Inflammatory macrophage (primary cell): ENCODE measurements around the gene EPN3.
A peak's percentile ranks its signal among the peaks of the same experiment; 100 is the strongest.

Source experiments
- DNase-seq, 2 donors: peaks; one replicate each; pipeline ENCODE4 v3.0.0-alpha.2; 2020 to 2022
- total RNA-seq, 18 experiments: gene quantifications; one replicate each; lab custom pipeline; 2026; ENCODE audit warnings: mixed read lengths in 6 of 18, inconsistent platforms in 2 of 18; lab: John Stamatoyannopoulos, UW

Gene EPN3
- total RNA-seq, result 0 to 0.26 (median 0) reads per million in 18 experiments

DNA sequence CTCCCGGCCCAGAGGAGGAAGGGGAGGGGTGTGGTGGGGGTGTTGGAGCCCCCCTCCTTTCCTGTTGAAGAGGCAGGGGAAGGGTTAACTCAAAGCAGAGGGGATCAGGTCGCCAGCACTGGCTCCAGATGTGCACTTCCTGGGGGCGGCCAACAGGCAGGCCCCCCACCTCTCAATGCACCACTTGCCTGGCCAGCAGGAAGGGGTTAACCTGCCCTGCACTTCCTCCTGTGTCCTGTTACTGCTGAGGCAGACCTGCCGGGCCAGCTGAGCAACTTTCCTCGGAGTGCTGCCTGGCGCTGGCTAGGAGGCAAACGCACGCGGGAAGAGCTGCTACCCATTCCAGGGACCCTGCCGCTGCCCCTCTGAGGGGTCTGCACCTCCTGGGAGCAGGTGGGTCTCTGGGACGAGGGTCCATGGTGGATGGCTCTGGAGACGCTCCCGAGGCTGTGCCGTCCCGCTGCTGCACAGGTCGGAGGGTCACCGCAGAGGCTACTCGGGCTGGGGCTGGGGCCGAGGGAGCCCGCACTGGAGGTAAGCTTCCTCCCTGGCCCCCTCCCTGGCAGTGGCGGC lies at the start of gene EPN3:
Gene EPN3 (plus strand): TSS at position 284 of the 573 bp plus-strand sequence. CDS start 3,822 bp downstream, outside the sequence.
- DNase-seq, result no peak

DNA sequence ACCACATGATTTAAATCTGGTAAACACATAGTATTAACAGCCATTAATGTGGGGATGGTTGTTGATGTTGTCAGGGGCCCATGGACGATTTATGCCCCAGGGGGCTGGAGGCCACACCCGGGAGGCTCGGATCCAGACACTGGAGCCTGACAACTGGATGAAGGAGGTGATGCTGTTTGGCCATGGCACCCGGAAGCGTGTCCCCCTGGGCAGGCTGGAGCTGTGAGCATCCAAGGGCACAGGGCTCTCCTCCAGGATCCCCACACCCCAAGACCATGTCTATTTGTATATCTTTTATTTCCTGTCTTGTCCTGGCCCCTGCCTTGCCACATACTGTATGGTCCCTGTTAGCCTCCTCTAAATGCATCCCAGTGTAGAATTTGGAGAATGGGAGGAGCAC lies 49.3 kb upstream of the EPN3 start:
- DNase-seq, result no peak

DNA sequence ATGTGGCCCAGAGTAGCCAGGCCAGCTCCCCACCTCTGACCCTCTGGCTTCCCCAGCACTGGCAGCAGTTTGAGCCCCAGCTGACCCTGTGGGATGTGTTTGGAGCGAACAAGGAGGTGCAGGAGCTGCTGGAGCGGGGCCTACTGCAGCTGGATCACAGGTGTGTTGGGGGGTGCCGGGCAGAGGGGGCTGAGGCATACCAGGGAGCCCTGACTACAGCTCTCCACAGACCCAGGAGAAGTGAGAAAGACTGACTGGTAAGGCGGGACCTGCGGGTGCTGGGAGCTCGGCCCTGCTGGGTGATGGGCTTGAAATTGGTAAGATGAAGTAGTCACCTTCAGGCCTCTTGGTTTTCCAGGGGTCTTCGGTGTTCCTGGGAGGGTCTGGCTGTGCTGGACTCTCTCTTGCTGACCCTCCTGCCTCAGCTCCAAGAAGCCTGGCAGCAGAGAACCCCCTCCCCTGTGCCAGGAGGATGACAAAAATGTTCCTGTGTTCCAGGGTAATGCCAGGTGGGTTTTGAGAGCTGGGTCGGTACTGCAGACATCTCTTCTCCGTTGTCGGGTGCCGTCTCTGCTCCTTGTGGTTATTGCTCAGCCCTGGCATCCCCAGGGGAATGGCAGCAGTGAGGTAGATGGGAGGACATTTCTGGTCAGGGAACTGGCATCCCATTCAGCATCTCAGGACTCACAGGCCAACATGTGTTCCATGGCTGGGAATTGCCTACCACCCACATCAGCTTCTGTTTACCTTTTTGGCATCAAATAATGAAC lies 48.0 kb upstream of the EPN3 start:
- DNase-seq, result no peak

DNA sequence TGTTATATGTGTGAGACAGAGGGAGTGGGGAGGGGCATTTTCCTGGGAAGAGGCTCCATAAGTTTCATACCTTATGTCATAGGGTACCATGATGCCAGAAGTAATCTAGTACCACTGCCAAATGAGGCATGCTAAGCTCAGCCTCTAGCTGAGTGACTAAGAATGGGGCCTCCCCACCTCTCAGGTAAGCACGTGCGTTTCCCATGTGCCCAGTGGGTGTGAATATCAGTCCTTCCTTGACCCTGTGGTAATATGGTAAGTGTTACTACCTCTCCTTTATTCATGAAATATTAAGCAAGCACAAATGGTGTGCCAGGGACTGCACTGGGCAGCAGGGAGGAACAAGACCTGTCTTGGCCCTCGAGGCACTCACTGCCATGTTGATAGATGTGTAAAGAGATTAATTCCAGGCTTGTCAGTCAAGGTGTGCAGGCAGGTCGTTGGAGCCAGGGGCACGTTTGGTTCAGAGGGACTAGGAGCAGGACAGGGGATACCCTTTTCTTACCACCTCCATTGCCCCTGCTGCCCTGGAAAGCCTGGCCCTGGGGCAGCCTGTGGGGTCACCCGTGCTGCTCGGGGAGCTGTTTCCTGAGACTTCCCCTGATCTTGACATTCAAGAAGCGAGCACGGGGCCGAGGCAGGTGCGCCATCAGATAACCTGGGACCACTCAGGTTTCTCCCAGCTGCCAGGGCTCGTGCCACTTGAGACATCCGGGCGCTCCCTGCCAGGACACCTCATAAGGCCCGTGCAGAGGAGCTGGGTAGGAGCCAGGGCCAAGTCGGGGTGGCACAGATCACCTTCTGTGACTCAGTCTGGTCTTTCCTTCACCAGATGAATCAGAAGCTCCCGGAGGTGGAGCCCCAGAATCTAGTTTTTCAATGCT lies 45.1 kb upstream of the EPN3 start:
- no peak for DNase-seq

DNA sequence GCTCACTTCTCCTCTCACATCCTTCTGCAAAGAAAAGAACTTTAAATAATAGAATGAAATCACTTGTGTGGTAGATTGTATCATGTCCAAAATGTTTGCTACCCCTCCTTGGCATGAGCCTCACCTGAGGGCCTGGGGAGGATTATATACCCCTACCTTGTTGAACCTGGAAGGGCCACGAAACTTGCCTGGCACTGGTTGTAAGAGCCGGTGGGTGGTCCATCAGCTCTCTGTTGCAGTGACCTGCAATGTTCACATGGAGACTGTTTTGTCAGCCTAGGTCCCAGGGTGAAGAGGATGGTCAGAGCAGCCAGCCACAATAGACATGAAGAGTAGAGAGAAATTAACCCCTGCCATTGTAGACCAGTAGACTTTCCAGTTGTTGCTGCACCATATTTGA lies 43.7 kb upstream of the EPN3 start:
- no peak for DNase-seq

DNA sequence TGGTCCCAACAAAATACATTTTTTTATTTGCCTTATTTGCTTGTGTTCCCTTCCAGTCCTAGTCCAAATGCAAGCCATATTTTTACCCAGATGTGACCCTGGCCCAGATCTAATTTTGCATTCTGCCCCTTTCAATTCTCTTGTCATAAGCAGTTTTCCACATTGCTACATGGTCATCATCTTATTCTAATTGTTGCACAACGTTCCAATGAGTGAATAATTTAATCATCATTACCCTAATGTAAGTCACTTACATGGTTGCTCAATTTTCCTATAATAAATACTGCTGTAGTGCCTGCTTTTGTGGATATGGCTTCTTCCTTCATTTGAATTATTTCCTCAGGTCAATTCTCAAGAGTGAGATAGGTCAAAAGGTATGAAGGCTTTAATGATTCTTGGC lies 41.0 kb upstream of the EPN3 start:
- DNase-seq, result no peak

DNA sequence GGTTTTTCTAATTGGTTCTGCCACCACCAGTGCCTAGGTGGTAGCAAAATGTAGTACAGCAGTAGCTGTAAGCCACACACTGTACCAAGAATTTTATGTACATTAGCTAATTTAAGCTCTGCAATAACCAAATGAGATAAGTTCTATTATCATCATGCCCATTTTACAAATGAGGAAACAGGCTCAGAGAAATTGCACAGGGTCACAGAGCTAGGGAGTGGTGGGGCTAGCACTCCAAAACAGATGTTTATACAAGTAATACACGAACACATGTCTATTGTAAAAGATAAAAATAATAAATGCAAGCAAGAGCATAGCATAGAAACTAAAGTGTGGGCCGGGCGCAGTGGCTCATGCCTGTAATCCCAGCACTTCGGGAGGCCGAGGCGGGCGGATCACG lies 40.3 kb upstream of the EPN3 start:
- DNase-seq, result no peak

DNA sequence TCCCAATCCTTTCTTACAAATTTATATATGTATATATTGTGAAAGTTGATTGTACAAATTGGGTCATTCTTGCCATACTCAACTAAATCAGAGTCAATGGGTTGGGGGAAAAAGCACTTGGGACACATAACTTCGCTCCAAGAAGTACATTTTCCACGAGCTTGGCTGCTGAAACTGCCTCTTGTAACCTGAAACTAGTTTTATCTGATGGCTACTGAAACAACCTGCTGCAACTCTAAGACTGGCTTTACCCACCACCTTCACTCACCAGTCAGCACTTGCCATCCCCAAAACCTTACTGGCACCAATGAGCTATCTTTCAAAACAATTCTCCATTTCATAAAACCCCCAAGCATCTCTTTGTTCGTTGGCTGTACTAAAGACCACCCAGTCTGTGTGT lies 38.8 kb upstream of the EPN3 start:
- no peak for DNase-seq

DNA sequence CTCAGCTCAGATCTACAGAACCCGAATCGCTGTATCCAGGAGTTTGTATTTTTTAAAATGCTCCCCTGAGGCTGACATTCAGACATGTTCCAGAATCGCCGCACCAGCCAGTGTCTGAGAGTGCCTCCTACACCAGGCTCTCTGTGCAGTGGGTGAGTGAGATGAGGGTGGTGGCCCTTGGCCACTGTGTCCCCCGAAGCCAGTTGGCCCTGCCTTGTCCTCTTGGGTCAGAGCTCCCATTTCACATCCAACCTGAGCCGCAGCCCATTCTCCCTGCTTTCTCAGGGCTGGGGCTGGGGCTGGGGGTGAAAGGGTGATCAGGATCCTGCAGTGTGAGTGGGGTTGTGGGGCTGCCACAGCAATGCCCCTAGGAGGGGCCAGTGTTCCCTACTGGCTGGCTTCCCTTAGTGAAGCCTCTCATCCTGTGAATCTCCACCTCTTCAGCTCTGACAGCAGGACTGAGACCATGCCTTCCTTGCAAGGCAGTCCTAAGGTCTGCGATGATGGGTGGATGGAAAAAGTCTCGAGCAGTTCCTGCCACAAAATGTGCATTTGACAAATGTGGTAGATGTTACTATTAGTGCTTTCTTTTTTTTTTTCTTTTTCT lies 37.2 kb upstream of the EPN3 start:
- DNase-seq, result no peak

DNA sequence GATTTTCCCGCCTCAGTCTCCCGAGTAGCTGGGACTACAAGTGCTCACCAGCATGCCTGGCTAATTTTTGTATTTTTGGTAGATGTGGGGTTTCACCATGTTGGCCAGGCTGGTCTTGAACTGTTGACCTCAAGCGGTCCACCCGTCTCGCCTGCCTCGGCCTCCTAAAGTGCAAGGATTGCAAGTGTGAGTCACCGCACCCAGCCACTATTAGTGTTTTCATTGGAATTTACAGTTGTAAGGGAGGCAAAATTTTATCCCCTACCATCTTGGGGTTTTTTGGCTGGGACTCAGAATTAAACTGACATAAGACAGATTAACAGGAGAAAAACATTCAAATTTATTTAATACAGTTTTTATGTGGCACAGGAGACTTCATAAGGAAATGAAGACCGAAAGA lies 36.6 kb upstream of the EPN3 start:
- DNase-seq, result no peak

DNA sequence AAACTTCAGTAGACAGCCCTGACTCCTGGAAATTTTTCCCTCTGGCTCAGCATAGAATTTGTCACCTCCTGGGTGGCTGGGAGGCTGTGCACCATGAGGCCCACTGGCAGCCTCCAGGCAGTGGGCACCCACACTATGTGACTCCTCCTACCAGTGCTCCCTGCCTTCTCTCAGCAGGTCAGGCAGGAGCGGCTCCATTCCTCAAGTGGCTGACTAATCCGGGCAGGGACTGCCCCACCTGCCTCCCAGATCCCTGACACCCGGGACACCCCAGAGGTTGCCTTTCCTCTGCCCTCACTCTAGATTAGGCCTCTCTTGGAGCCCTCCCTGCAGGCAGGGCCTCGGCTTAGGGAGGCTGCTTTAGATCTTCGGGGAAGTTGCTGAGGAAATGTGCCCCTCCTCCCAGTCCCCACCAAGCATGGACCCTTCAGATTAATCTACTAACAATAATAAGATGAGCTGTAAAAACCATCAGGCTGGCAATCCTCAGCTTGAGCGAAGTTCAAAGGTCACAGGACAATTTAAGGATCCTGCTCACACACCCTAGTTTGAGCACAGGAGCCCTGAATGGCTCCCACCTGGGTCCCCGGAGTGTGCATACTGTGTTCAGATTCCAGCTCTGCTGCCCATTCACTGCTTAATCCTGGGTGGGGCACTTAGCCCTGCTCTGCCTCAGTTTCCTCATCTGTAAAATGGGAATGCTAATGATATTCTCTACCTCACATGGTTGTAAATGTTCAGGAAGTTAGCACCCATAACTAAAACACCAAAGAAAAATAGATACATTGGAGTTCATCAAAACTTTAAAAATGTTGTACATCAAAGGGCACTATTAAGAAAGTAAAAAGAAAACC lies 34.3 kb upstream of the EPN3 start:
- no peak for DNase-seq

DNA sequence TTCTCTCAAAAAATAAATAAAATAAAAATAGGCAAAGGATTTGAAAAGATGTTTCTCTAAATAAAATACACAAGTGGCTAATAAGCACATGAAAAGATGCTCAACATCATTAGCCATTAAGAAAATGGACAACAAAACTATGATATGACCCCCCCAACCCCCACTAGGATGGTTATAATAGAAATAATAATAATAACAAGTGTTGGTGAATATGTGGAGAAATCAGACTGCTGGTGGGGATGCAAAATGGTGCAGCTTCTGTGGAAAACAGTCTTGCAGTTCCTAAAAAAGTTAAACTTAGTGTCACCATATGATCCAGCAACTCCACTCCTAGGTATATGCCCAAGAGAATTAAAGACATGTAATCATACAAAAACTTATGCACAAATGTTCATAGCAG lies 33.3 kb upstream of the EPN3 start:
- no peak for DNase-seq

DNA sequence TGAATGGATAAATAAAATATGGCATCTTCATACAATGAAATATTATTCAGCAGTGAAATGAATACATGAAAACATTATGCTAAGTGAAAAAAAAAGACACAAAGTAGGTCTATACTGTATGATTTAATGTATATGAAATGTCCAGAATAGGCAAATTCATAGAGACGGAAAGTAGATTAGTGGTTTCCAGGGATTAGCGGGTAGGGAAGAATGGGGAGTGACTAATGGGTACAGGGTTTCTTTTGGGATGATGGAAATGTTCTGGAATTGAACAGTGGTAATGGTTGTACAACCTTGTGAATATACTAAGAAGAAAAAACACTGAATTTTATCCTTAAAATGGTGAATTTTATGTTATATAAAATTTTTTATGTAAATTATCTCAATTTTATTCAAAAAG lies 32.8 kb upstream of the EPN3 start:
- no peak for DNase-seq

DNA sequence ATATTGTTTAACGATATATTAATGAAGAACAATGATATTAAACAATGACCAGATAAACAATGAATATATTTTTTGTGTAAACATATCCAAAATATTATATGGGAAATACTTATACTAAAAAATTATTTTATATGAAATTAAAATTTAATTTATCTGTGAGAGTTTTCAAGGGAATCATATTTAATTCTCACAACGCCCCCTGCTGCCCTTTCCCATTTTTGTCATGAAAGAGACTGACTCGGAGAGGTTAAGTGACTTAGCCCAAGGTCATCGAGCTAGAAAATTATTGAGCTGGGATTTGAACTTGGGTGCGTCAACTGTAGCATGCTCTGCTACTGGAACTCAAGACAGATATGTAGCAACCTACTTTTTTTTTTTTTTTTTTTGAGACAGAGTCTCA lies 31.5 kb upstream of the EPN3 start:
- peak; percentile 31 to 45 for DNase-seq

DNA sequence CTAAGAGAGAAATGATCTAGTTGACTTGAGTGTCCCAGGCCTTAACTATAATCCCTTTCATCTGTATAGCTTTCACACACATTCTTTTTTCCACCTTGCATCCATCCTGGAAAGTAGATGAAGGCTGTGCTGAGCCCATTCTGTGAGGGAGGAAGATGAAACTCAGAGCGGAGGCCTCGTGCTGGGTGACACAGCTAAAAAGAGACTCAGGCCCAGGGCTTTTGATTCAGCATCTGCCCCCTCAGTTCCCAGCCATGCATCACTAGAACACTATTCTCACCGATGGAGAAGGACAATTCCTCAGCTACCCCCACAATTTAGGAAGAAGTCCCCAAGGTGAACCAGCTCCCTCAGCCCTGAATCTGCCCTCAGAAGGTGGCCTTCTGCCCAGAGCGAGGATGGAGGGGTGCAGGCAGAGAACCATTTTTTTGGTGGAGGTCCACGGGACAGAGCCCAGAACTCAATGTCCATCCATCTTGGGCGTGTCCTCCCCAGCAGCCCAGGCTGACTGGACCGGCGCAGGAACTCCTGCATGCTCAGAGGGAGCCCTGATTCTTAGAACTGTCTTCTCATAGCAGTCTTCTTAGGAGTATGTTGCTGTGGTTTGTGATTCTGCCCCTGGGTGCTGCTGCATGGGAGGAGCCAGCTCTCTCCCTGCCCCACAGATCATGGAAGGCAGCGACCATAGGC lies 30.1 kb upstream of the EPN3 start:
- DNase-seq, result no peak

DNA sequence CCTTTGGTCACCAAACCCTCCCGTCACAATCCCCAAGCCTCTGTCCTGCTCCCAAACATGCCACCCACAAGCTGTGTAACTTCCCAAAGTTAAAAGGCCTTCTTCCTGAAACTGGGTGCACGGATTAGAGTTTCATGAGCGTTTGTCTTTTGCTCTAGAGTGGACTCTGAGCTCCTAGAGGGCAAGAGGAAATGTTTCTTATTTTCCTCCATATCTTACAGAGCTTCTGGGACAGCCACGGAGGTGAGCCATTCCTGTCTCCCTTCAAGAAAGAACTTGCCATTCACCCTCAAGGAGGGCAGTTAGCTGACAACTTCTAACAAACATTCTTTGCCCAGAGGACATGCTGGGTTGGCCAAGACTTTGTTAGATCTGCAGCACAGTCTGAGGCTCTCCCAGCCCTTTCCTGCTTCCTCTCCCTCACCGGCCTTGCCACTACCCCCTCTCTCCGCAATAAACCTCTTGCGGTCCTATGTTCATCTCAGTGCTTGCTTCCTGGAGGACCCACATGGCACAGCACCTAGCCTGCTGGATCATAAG lies 26.9 kb upstream of the EPN3 start:
- DNase-seq, result peak; percentile 12 to 49

DNA sequence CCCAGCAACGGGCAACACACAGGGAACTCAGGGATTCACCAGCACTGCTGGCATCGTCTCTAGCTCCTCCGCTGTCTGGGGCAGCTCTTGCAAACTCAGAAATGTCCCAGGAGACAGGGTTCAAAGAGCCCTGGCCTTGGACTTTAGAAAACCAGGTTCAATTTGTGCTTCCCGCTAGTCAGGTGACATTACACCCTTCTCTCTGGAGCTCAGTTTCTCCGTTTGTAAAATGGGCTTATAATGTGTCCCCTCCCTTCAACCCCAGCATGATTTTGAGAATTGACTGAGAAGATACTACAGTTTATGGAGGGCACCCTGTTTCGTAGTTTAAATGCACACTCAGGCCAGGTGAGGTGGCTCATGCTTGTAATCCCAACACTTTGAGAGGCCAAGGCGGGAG lies 26.2 kb upstream of the EPN3 start:
- no peak for DNase-seq

DNA sequence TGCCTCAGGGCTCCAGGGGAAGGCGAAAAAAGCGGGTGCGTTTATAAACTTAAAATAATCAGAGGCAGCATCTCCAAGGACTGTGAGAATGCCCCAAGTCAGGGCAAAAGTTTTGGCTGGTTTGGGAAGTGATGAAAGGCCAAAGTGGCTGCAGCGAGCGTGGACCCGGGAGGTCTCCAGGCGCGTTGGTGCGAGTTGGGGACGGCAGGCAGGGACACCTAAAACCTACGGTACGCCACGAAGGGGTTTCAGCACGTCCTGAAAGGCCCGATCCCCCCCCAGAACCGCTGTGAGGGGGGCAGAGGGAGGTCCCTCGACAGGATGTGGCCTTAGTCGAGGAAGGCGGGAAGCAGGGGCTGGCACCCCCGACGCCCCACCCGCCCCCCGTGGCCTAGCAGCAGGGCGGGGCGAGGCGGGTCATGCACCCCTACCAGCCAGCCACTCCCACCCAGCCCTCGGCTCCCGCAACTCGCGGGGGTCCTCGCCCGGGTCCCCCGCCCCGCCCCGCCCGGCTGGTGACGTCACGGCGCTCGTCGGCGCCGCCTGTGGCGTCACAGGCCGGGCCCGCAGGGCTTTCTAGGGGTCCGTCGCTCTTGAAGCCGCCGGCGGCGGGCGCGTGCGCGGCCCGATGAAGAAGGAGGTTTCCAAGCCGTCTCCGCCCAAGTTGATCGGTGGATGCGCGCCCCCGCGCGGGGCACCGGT lies 24.5 kb upstream of the EPN3 start, which contains the start of gene MYCBPAP:
Gene MYCBPAP (plus strand): TSS at position 569 of the 702 bp plus-strand sequence. CDS start 236 bp downstream, outside the sequence.
- DNase-seq, result peak; percentile 64 to 69

DNA sequence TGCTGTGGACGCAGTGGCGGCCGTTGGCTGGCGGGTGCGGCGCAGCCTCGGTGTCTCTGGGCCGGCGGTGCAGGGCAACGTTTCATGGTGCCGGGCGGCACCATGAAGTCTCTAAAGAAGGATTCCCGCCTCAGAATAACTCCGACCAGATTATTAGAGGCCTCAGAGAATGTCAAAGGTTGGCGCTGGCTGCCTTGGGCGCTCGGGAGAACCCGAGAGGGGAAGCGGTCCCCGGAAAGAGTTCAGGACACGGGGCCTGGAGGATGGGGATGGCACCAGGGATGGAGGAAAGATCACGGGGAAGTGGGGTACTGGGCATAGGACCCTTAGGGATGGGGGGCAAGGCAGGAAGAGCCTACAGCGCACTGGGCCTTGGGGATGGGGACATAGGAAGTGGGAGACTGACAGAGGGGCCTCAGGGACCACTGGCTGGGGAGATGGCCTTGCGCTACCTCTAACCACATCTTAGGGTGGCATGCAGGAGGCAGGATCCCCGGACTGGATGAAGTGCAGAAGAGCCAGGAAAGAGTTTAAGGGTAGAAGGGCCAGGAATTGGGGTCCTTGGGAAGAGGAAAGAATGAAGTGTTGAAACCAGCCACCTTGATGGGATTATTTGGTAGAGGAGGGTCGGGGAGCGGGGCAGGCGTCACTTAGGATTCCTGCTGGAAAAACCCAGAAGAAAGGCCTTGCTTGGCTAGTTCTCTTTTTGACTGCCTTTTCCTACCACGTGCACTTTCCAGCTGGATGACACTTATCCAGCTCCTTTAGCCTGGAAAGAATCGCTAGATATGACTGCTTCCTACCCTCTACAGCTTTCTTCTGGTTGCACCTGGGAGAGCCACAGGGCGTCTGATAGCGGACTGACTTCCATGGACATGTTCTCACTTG lies 23.7 kb upstream of the EPN3 start:
- no peak for DNase-seq
